K562 (cell line): Measurements from ENCODE around the gene SELPLG. TPM values are rescaled to one million over a fixed set of nuclear protein-coding genes. Genes with fewer than 3 reads are reported as not detected.
A peak's percentile ranks its signal among the peaks of the same experiment; 100 is the strongest.

Source experiments
- HDAC1 ChIP-seq, 2 experiments: fragments of 450-650 bp; IDR thresholded peaks; 2 replicates each; pipeline ENCODE4 v1.6.1; 2016 to 2017; ENCODE audit warnings: inconsistent platforms in 1 of 2, mild to moderate bottlenecking in 1 of 2, moderate library complexity in 1 of 2
- HMBOX1 ChIP-seq: sonication (generic); IDR thresholded peaks from 2 replicates; pipeline ENCODE4 v1.6.1; 2016
- KLF6 ChIP-seq: fragments of 250-450 bp; sonication (Bioruptor Pico); IDR thresholded peaks from 2 replicates; pipeline ENCODE4 v1.4.0; 2020; ENCODE audit warnings: mild to moderate bottlenecking, moderate library complexity, borderline replicate concordance
- MAFF ChIP-seq: IDR thresholded peaks from 2 replicates; pipeline ENCODE4 v1.6.1; 2012; ENCODE audit warnings: low read length, improper control_type of control experiment
- NR2C1 ChIP-seq, 2 experiments: fragments of 450-650 bp; IDR thresholded peaks; 2 replicates each; pipeline ENCODE4 v1.6.1; 2017; ENCODE audit warnings: mild to moderate bottlenecking in 2 of 2, antibody characterized with exemption in 1 of 2, inconsistent platforms in 1 of 2, missing compliant biosample characterization in 1 of 2, missing genetic modification characterization in 1 of 2
- RBFOX2 ChIP-seq: fragments of 200-400 bp; formaldehyde crosslinking; IDR thresholded peaks from 2 replicates; pipeline ENCODE4 v1.6.1; 2017; ENCODE audit warnings: low read depth, mild to moderate bottlenecking, low read length, moderate library complexity
- SMAD2 ChIP-seq: fragments of 150-350 bp; IDR thresholded peaks from 2 replicates; pipeline ENCODE4 v1.6.1; 2014; ENCODE audit warnings: low read depth, mild to moderate bottlenecking, low read length
- SRSF9 ChIP-seq: fragments of 200-400 bp; formaldehyde crosslinking; IDR thresholded peaks from 2 replicates; pipeline ENCODE4 v1.6.1; 2017; ENCODE audit warnings: low read depth, low read length, borderline replicate concordance
- WHSC1 ChIP-seq: IDR thresholded peaks from one replicate; pipeline ENCODE4 v1.6.1; 2012; ENCODE audit warnings: low read length, control low read depth, inconsistent platforms
- ZBTB11 ChIP-seq, 3 experiments: fragments of 200-800 bp in 1 of 3; fragments of 250-450 bp in 1 of 3; fragments of 450-650 bp in 1 of 3; sonication (Bioruptor Pico) in 1 of 3; sonication (Bioruptor generic) in 1 of 3; formaldehyde crosslinking in 1 of 3; IDR thresholded peaks; 2 replicates each; pipeline versions ENCODE4 v1.6.1 to v1.8.0; 2016 to 2022; ENCODE audit warnings: mild to moderate bottlenecking in 2 of 3, missing genetic modification characterization in 2 of 3, missing compliant biosample characterization in 1 of 3, moderate library complexity in 1 of 3
- ZNF239 ChIP-seq: fragments of 250-450 bp; sonication (Bioruptor Pico); IDR thresholded peaks from 2 replicates; pipeline ENCODE4 v1.4.0; 2020; ENCODE audit warnings: mild to moderate bottlenecking
- ZNF324 ChIP-seq: fragments of 250-450 bp; sonication (Bioruptor Pico); IDR thresholded peaks from 2 replicates; pipeline ENCODE4 v1.4.0; 2020; ENCODE audit warnings: mild to moderate bottlenecking
- polyA plus RNA-seq, 8 experiments: library from polyadenylated mRNA; depleted of rRNA in 4 of 8; stranded (reverse) in 5 of 8; unstranded in 3 of 8; fragments of >200 nt; fragmentation: Nextera tagmentation in 2 of 8; fragmentation: Illumina TruSeq in 1 of 8; extraction: Ambion mirVana in 2 of 8; extraction: Trizol in 1 of 8; gene quantifications; 2 replicates each; pipeline versions ENCODE4 v1.2.1 to v1.2.3, GENCODE V29; 2011 to 2014; ENCODE audit warnings: inconsistent platforms in 1 of 8, missing spikeins in 1 of 8
- total RNA-seq, 7 experiments: library from RNA; depleted of rRNA in 6 of 7; stranded (reverse); fragments of >200 nt in 6 of 7; fragmentation: Illumina TruSeq in 2 of 7; extraction: Trizol in 2 of 7; gene quantifications; 2 replicates each; pipeline versions ENCODE4 v1.2.1 to v1.2.3, GENCODE V29; 2011 to 2021; ENCODE audit warnings: low replicate concordance in 1 of 7
- TF ChIP-seq, protein P1 (sequence below): IDR thresholded peaks from 3 replicates; pipeline ENCODE4 v1.6.1; 2011; ENCODE audit warnings: borderline replicate concordance, mild to moderate bottlenecking; ENCODE audit not compliant: insufficient read length, insufficient read depth
- TF ChIP-seq, protein P2 (sequence below): fragments of 450-650 bp; formaldehyde crosslinking; IDR thresholded peaks from 2 replicates; pipeline ENCODE4 v1.4.0; 2020; ENCODE audit warnings: mild to moderate bottlenecking
- TF ChIP-seq, protein P3 (sequence below): sonication (generic); formaldehyde crosslinking; IDR thresholded peaks from 2 replicates; pipeline ENCODE4 v1.8.0; 2022; ENCODE audit warnings: missing genetic modification reagents, mild to moderate bottlenecking, borderline replicate concordance

Gene SELPLG
- total and polyA plus RNA-seq, 9 of the 15 experiments (the other 6 are each of a cell fraction or from before 2014, with no cell fraction given): 0.22 to 10.2 (median 1.7) TPM

DNA sequence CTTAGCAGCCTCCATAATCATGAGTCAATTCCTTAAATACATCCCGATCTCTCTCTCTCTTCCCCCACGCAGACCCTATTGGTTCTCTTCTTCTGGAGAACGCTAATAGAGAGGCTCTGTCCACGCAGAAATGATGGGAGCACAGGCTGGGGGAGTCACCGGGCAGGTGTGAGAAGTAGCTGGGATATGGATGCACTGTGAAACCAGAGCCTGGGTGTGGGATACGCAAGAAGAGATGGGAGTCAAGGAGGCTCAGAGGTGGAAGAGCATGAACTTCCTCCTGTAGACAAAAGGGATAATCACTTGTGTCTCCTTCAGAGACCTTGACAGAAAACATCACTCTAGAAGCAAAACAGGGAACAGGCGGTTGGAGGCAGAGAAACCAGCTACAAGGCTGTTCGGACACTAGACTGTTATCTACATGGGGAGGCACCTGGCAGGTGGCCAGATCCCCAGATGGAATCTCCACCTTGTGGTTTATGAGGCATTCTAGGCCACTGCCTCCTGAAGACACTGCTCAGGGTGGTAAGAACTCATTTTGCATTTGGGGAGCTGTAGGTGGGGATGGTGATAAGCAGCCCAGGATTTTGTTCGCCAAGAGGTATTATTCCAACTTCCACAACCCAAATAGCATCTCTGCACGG lies 7.2 kb upstream of the SELPLG start (continued):
- TF ChIP-seq ZBTB11 (CRISPR knock-in tag; IDR thresholded peaks at IDR 0.05) (0 out of 6 replicates have a peak, but pooled peaks of 1 of the 3 experiments have one; percentile 27), NR2C1 (IDR thresholded peaks at IDR 0.05) (no peak), NR2C1 (tag; IDR thresholded peaks at IDR 0.05) (peak; percentile 50; the same call in 1 of the 2 replicates), WHSC1 (no peak), HDAC1 (IDR thresholded peaks at IDR 0.05) (peak in 1 of 2 experiments; percentile 61; a peak in 2 of 4 replicates), SRSF9 (no peak), HMBOX1 (0 out of 2 replicates have a peak, but pooled peaks have one; percentile 25), SMAD2 (no peak), KLF6 (CRISPR knock-in tag) (no peak), MAFF (no peak), ZNF324 (CRISPR knock-in tag) (no peak), RBFOX2 (no peak), ZNF239 (CRISPR knock-in tag) (0 out of 2 replicates have a peak, but pooled peaks have one; percentile 13)
- TF ChIP-seq, protein P1, sequence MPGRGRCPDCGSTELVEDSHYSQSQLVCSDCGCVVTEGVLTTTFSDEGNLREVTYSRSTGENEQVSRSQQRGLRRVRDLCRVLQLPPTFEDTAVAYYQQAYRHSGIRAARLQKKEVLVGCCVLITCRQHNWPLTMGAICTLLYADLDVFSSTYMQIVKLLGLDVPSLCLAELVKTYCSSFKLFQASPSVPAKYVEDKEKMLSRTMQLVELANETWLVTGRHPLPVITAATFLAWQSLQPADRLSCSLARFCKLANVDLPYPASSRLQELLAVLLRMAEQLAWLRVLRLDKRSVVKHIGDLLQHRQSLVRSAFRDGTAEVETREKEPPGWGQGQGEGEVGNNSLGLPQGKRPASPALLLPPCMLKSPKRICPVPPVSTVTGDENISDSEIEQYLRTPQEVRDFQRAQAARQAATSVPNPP: no peak
- TF ChIP-seq, protein P2, sequence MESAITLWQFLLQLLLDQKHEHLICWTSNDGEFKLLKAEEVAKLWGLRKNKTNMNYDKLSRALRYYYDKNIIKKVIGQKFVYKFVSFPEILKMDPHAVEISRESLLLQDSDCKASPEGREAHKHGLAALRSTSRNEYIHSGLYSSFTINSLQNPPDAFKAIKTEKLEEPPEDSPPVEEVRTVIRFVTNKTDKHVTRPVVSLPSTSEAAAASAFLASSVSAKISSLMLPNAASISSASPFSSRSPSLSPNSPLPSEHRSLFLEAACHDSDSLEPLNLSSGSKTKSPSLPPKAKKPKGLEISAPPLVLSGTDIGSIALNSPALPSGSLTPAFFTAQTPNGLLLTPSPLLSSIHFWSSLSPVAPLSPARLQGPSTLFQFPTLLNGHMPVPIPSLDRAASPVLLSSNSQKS: no peak
- TF ChIP-seq, protein P3, sequence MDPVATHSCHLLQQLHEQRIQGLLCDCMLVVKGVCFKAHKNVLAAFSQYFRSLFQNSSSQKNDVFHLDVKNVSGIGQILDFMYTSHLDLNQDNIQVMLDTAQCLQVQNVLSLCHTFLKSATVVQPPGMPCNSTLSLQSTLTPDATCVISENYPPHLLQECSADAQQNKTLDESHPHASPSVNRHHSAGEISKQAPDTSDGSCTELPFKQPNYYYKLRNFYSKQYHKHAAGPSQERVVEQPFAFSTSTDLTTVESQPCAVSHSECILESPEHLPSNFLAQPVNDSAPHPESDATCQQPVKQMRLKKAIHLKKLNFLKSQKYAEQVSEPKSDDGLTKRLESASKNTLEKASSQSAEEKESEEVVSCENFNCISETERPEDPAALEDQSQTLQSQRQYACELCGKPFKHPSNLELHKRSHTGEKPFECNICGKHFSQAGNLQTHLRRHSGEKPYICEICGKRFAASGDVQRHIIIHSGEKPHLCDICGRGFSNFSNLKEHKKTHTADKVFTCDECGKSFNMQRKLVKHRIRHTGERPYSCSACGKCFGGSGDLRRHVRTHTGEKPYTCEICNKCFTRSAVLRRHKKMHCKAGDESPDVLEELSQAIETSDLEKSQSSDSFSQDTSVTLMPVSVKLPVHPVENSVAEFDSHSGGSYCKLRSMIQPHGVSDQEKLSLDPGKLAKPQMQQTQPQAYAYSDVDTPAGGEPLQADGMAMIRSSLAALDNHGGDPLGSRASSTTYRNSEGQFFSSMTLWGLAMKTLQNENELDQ (CRISPR knock-in tag): no peak
